Osteocyte (in vitro differentiated cells): ENCODE measurements around the gene HSD11B2. TPM values are rescaled to one million over a fixed set of nuclear protein-coding genes. Genes with fewer than 3 reads are reported as not detected.

ENCODE experiments used
- DNase-seq: peaks from one replicate; pipeline ENCODE4 v3.0.0; 2021; ENCODE audit warnings: mixed read lengths; ENCODE audit not compliant: unreplicated experiment; ENCODE audit errors: extremely low spot score
- H3K27ac Mint-ChIP-seq: one replicate; pipeline ENCODE4 v1.8.0; 2021; ENCODE audit warnings: mild to moderate bottlenecking, mixed read lengths; ENCODE audit not compliant: unreplicated experiment
- H3K27me3 Mint-ChIP-seq: one replicate; pipeline ENCODE4 v1.8.0; 2021; ENCODE audit warnings: mixed read lengths; ENCODE audit not compliant: unreplicated experiment
- H3K36me3 Mint-ChIP-seq: one replicate; pipeline ENCODE4 v1.8.0; 2021; ENCODE audit warnings: mixed read lengths; ENCODE audit not compliant: unreplicated experiment
- H3K4me1 Mint-ChIP-seq: one replicate; pipeline ENCODE4 v1.8.0; 2021; ENCODE audit warnings: mixed read lengths; ENCODE audit not compliant: unreplicated experiment
- H3K4me3 Mint-ChIP-seq: one replicate; pipeline ENCODE4 v1.8.0; 2021; ENCODE audit warnings: mild to moderate bottlenecking, moderate library complexity, mixed read lengths; ENCODE audit not compliant: unreplicated experiment
- H3K9me3 Mint-ChIP-seq: one replicate; pipeline ENCODE4 v1.8.0; 2021; ENCODE audit warnings: mixed read lengths; ENCODE audit not compliant: unreplicated experiment
- total RNA-seq: library from RNA; stranded (reverse); gene quantifications from 2 replicates; pipeline ENCODE4 v1.2.1, GENCODE V29; 2021
- TF ChIP-seq, protein P1 (sequence below): fragments of 200-600 bp; sonication (generic); IDR thresholded peaks from 2 replicates; pipeline ENCODE4 v1.5.0; 2021; ENCODE audit warnings: antibody characterized with exemption, mild to moderate bottlenecking, moderate library complexity

Gene HSD11B2
- total RNA-seq, 1 donor from 2014 or later, result 0.40 TPM

DNA sequence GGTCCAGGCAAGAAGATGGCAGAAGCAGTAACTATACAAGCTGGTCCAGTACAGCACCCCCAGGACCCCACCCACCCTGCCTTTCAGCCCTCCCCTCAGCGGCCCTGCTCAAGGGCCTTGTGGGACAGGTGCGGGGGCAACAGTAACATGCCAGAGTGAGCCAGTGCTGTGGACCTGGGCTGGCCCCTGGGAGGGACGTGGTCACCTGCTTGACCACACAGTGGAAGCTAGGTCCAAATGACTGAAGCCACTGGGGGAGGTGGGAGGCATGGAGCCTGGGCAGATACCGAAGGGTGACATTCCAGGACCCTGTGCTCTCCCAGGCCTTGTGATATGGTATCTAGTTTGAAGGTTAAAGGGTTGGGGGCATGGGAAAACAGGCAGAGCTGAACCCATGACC lies 32.8 kb downstream of the HSD11B2 start:
- Mint-ChIP-seq H3K4me1 (peaks cover 61% of the 10 kb centered on the region), H3K9me3 (no peaks in the 10 kb centered on the region), H3K36me3 (no peaks in the 10 kb centered on the region), H3K27ac (peak overlapping the region; percentile 42), H3K27me3 (no peaks in the 10 kb centered on the region), H3K4me3 (no peak overlapping the region)
- DNase-seq, result no peak
- TF ChIP-seq, protein P1, sequence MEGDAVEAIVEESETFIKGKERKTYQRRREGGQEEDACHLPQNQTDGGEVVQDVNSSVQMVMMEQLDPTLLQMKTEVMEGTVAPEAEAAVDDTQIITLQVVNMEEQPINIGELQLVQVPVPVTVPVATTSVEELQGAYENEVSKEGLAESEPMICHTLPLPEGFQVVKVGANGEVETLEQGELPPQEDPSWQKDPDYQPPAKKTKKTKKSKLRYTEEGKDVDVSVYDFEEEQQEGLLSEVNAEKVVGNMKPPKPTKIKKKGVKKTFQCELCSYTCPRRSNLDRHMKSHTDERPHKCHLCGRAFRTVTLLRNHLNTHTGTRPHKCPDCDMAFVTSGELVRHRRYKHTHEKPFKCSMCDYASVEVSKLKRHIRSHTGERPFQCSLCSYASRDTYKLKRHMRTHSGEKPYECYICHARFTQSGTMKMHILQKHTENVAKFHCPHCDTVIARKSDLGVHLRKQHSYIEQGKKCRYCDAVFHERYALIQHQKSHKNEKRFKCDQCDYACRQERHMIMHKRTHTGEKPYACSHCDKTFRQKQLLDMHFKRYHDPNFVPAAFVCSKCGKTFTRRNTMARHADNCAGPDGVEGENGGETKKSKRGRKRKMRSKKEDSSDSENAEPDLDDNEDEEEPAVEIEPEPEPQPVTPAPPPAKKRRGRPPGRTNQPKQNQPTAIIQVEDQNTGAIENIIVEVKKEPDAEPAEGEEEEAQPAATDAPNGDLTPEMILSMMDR, result no peak

DNA sequence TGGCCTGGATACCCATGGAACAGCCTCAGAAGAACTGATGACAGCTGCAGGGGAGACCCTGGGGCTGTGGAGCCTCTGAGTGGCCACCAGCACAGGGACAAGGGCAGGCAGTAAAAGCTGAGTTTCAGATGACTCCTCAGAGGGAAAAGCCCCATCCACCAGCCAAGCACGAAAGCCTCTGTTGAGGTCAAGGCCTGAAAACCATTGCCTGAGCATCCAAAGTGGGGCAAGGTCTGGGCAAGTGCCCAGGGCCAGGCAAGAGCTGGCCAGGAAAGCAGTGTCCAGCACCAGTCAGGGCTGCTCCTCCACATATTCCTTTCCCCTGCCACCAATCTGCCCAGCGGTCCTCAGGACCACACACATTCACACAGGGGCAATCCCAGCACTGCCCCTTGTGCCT lies 33.6 kb downstream of the HSD11B2 start:
- Mint-ChIP-seq H3K4me1 (peaks cover 52% of the 10 kb centered on the region), H3K27ac (no peak overlapping the region), H3K36me3 (no peaks in the 10 kb centered on the region), H3K9me3 (no peaks in the 10 kb centered on the region), H3K4me3 (no peak overlapping the region), H3K27me3 (no peaks in the 10 kb centered on the region)
- TF ChIP-seq, protein P1, result no peak
- DNase-seq, result no peak

DNA sequence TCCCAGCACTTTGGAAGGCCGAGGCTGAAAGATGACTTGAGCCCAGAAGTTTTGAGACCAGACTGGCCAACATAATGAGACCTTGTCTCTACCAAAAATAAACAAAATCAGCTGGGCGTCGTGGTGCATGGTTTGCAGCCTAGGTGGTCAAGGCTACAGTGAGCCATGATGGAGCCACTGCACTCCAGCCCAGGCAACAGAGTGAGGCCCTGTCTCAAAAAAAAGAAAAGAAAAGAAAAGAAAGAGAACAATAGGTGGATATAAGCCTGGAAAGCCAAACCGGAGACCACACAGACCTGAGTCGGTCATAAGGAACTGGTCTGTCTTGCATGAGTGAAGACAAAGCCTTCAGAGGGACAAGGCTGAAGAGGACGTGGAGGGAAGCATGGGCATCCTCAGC lies 35.7 kb downstream of the HSD11B2 start:
- Mint-ChIP-seq H3K4me1 (peaks cover 41% of the 10 kb centered on the region), H3K27ac (peak overlapping the region; percentile 27), H3K36me3 (no peaks in the 10 kb centered on the region), H3K27me3 (no peaks in the 10 kb centered on the region), H3K9me3 (no peaks in the 10 kb centered on the region), H3K4me3 (no peak overlapping the region)
- TF ChIP-seq, protein P1, result no peak
- no peak for DNase-seq

DNA sequence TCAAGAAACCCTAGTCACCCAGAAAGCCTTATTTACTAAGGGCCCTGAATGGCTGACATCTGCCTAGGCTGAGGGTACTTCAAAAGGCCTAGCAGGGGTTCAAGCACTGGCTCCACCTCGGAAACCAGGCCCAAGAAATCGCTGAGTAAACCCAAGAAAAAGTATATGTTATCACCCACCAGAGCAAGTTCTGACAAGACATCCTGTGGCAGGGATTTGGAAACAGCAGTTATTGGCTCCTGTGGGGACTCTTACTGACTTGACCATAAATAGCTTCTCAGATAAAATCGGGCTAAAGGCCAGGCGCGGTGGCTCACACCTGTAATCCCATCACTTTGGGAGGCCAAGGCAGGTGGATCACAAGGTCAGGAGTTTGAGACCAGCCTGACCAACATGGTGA lies 37.8 kb downstream of the HSD11B2 start:
- TF ChIP-seq, protein P1, result no peak
- H3K27me3 Mint-ChIP-seq, result no peaks in the 10 kb centered on the region
- no peaks in the 10 kb centered on the region for H3K36me3 Mint-ChIP-seq
- H3K4me3 Mint-ChIP-seq, result no peak overlapping the region
- no peak for DNase-seq
- peaks cover 26% of the 10 kb centered on the region for H3K4me1 Mint-ChIP-seq
- H3K9me3 Mint-ChIP-seq, result no peaks in the 10 kb centered on the region
- H3K27ac Mint-ChIP-seq, result no peak overlapping the region

DNA sequence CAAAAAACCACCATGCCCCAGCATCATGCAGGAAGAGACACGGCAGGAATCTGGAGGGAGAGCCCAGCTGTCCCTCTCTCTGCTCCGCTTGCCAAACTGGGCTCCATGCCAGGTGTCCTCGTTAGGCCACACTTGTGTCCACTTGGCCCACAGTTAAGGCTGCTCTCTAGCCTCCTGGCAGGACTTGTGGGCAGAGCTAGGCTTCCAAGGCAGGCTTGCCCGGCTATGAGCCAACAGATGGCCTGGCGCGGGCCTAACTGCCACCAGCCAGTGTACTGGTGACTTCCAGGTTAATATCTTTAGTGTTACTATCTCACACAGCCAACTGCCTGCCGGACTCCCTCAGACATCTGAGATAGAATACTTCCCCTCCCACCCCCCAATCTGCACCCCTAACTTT lies 39.4 kb downstream of the HSD11B2 start:
- Mint-ChIP-seq H3K36me3 (peaks cover 3% of the 10 kb centered on the region), H3K27ac (no peak overlapping the region), H3K4me1 (peaks cover 20% of the 10 kb centered on the region), H3K4me3 (no peak overlapping the region), H3K27me3 (no peaks in the 10 kb centered on the region), H3K9me3 (no peaks in the 10 kb centered on the region)
- no peak for DNase-seq
- TF ChIP-seq, protein P1, result no peak
